Stimulated activated CD4-positive, alpha-beta T cell treated with anti-CD3 and anti-CD28 coated beads, Interleukin-12 subunit alpha, Interleukin-12 subunit beta, amount 100 ng/mL, for 48 hours (primary cell): ENCODE results near the gene MAGI2.
"Not testable (repeated sequence)": the region's sequence is repeated elsewhere in the genome, so short reads cannot be mapped to it uniquely, and the experiment has no call there.

Source experiments
- DNase-seq, 3 donors: peaks; one replicate each; pipeline ENCODE4 v3.0.0-alpha.2; 2020; ENCODE audit warnings: low read depth in 2 of 3, low spot score in 1 of 3

MAGI2 gene

DNA sequence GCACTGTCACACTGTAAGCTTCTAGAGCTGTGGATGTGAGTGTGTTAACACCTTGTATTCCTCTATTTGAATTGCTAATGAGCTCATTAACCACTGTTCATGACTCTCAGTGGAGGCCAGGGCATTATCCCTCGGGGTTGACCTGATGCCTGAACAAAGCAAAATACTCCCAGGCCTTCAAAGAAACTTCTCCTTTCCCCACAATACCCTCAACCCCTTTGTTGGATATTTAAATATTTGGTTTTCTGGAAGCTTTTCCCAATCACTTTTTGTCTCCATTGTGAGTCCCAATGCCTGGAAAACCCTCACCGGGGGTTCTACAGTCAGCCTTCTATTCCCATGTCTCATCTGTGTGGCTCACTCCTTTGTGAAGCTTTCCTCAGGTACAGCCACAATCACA is 874.8 kb downstream of the MAGI2 start:
- DNase-seq = no peak

DNA sequence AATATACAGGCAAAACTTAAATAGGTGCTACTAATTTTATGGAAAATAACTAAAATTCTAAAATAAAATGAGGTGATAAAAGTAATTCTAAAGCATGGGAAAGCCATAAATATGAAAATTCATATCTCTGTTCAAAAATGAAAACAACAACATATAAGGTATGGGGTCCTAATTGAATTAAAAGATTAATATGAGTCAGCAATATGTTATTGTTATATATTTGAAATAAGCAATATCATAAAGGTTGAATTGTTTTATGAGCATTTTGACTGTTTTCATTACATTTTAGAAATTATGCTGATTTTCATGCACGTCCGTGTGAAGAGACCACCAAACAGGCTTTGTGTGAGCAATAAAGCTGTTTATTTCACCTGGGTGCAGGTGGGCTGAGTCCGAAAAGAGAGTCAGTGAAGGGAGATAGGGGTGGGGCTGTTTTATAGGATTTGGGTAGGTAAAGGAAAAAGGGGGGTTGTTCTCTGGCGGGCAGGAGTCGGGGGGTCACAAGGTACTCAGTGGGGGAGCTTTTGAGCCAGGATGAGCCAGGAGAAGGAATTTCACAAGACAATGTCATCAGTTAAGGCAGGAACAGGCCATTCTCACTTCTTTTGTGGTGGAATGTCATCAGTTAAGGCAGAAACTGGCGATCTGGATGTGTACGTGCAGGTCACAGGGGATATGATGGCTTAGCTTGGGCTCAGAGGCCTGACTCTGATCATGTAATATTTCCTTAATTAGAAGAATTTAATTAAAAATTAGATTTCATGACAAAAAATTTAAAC is 876.1 kb downstream of the MAGI2 start:
- not testable (repeated sequence) for DNase-seq

DNA sequence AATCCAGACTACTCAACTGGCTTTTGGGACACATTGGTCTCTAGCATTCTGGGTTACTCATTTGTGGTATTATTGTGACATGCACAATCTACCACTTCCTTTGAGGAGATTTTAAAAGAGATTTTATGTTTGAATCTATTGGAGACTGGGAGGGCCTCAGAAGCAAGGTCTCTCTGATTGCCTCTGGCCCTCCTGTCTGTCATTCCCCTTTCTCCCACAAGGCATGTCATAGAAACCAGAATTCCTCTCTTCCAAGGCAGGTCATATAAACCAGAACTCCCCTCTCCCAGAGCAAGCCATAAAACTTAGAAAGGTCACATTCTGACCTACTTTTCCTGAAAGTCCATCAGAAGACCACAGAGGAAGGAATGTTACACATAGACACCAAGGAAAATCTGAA is 877.2 kb downstream of the MAGI2 start:
- no peak for DNase-seq

GRCh38 chr7:78571292-78571691 is 882.2 kb downstream of the MAGI2 start:
- no peak for DNase-seq

DNA sequence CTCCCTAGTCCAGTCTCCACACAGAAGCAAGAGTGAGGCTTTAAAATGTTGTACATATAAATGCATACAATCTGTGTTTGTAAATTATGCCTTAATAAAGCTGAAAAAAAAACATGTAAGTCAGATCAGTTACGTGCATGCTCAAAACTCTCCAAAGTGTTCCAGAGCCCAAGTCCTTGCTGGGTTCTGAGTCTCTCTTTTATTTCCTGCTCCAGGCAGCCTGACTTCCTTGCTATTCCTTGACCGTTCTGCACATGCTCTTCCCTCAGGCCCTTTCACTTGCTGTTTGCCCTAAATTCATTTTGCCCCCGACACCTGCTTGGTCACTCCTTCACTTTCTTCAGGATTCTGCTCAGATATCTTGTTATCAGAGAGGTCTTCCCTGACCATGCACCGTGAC is 884.8 kb downstream of the MAGI2 start:
- DNase-seq = no peak

DNA sequence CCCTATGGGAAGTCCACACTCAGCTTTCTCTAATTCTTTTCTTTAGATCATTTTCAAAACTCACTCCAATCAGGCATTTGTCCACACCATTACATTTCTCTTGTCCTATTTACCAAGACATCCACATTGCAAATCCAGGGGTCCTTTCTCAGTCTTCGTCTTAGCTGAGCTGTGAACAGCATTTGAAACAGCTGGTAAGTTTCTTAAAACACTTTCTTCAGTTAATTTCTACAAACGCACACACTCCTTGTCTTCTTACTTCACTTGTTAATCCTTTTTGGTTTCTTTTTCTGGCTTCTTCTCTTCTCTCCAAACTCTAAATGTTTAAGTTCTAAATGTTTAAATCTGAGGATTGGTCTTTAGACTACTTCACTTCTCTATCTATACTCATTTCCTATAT is 885.6 kb downstream of the MAGI2 start:
- DNase-seq = no peak

DNA sequence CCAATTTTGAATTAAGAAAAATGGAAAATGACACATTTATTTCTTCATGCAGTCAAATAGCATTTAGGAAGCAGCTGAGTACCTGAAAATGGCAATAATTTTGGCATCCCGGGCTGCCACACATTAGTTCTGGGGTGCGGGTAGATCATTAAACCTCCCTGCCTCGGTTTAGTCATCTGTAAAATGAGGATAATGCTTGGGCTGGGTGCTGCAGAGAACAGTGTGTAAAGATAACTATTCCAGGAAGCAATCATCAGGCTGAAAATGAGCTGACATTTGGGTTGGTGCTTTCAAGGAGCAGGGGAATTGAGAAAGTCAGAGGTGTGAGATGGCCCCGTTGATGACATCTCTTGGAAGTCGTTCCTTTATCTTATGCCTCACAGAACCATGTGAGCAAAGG is 887.7 kb downstream of the MAGI2 start:
- no peak for DNase-seq

DNA sequence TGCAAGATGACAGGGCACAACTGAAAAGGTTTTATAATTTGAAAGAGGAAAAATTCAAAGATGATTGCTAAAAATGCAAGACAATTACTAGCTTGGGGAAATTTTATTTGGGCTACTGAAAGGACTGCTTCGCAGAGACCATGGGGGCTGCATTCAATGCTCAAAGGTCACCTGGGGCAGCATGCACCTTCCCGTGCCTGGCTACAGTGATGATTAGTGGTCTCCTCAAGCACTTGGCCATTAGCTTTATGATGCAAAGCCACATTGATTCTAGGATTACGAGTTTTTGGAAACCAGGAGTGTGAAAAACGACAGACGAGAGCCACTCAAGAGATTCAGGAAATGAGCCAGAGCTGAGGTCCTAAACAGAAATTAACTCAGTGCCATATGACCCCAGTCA is 890.3 kb downstream of the MAGI2 start:
- no peak for DNase-seq

DNA sequence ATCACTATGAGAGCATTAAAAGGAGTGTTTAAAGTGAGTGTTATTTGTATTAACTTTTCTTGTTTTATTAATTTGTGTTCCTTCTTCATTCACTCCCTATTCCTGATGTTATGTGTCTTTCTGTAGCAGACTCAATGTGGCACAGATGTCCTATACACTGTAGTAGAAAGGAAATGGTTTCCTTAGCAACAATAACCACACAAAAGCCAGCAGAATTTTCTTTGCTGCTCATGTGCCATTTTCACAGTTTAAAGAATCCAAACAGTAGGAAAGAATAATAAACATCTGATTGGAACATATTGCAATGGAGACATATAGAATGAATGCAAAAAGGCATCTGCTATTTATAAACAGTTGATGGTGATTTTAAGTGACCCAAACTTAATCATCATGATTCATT is 891.3 kb downstream of the MAGI2 start:
- no peak for DNase-seq

DNA sequence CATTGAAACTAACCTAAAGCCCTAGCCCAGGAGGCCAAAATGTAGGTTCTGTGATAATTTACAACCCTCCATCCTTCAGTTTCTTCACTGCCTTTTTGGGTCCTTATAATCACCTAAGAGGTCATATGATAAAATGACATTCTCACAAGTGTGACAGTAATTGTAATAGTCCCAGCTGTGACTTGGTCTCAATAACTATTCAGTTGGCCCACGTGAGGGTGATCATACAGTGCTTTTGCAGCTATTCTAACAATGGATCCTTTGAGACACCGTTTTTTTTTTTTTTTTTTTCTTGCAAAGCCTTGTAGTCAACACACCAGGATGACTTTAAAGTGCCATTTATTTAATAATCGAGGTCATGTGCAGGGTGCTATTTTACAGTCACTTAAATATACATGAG is 894.9 kb downstream of the MAGI2 start:
- no peak for DNase-seq

GRCh38 chr7:78543976-78544375 is 909.5 kb downstream of the MAGI2 start:
- DNase-seq = no peak

- no peak for DNase-seq
Observed at GRCh38 chr7:78542981-78543380, 910.5 kb downstream of the MAGI2 start.

DNA sequence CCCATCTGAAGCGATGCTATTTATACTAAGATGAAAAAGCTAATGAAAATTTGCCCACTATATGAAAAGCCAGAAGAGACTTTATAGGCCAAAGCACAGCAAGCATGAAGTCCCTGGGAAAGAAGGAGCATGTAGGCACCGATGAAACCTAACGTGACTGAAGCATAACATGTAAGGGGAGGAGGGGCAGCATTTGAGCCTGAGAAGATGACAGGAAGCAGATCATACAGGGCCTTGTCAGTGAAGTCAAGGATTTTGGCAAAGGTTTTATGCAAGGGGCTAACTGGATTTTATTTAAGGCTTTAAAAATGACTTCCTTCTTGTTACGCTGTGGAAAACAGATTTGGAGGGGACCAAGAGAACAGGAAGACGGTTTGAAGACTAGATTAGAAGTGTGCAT is 910.9 kb downstream of the MAGI2 start:
- DNase-seq = no peak

GRCh38 chr7:78539825-78540224 is 913.6 kb downstream of the MAGI2 start:
- DNase-seq = no peak

GRCh38 chr7:78535655-78536054 is 917.8 kb downstream of the MAGI2 start:
- no peak for DNase-seq

- DNase-seq = no peak
Observed at GRCh38 chr7:78530351-78530750, 923.1 kb downstream of the MAGI2 start.

- DNase-seq = no peak
Observed at GRCh38 chr7:78529392-78529791, 924.1 kb downstream of the MAGI2 start.

DNA sequence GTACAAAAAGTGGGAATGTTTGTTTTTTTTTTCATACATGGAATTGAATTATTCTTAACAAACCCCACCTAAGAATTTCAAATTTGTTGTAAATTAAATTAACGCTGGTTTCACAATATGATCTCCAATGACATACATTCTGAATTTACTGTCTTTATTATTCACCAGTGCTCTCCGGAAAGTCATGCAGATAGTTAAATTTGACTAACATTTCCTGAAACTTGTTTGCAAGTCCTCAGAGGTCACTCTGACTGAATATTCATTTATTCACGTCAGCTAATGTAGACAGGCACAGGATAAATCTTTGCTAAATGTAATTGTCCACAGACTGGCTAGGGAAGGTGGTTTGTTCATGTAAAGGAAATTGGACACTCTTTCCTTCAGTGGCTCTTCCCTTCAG is 924.5 kb downstream of the MAGI2 start:
- DNase-seq = no peak

GRCh38 chr7:78523930-78524329 is 929.5 kb downstream of the MAGI2 start:
- DNase-seq = no peak

DNA sequence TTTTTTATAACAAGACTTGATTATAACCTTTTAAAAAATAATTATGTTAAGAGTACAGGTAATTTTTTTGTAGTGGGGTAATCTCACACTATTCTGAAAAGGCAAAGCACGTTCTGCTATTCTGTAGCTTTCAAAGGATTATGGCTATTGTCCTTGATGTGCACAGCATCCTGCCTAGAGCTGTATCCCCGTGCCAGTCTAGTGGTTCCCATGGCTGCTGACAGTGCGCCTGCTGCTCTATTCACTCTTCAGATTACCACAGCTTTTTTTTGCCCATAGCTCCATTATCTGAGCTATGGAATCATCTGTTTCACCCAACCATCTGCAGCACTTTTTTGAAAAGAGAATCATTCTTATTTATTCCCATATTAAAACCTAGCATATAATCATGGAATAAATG is 931.5 kb downstream of the MAGI2 start:
- no peak for DNase-seq

DNA sequence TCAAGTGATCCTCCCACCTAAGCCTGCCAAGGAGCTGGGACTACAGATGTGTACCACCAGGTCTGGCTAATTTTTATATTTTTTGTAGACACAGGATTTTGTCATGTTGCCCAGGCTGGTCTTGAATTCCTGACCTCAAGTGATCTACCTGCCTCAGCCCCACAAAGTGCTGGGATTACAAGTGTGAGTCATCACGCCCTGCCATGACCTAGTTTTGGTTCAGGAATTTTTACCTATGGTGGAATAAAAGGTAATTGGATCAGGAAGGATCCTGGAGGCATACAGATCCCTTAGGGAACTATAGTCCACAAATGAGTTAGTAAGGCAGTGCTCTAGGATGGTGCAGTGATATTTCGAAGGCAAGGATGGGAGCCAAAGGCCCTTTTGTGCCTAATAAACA is 937.0 kb downstream of the MAGI2 start:
- no peak for DNase-seq

- DNase-seq = no peak
Observed at GRCh38 chr7:78514634-78515033, 938.8 kb downstream of the MAGI2 start.

GRCh38 chr7:78510580-78511188 is 942.8 kb downstream of the MAGI2 start:
- DNase-seq = no peak
